Central memory CD4-positive, alpha-beta T cell (primary cell): Measurements from ENCODE around the gene NEK6.

Experiments used
- DNase-seq: peaks from one replicate; pipeline ENCODE4 v3.0.0; 2022

Gene NEK6

DNA sequence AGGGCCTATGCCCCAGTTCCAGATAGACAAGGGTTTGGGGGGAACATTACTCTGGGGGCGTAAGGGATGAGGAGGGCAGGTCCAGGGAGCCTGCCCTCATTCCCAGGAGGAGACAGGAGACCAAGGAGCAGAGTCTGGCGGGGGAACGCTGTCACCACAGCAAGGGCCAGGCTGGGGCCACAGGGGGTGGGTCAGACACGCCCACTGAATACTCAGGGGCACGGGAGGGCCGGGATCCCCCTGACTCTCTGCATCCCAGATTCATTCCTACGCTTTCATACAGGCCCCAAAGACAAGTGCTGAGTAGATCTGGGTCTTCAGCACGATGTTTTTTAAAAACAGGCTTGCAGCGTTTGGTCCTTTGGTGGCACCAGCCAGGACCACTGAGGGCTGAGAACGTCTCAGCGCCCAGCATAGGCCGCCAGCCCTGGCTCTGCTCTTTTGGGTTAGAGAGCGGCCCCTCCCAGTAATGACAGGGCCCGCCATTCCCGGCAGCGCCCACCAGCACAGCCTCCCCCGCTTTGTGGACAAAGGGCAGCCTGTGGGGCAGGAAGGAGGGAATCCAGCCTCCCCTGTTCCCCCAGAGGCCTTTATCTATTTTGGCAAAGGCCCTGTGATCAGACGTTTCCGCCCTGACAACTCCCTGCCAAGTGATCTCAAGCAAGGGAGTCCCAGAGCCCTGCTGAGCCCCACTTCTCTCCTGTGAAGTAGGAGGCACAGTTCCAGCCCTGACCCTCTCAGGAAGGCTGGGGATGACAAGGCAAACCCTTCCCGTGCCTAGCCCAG lies 24.9 kb downstream of the NEK6 start:
- DNase-seq: no peak

DNA sequence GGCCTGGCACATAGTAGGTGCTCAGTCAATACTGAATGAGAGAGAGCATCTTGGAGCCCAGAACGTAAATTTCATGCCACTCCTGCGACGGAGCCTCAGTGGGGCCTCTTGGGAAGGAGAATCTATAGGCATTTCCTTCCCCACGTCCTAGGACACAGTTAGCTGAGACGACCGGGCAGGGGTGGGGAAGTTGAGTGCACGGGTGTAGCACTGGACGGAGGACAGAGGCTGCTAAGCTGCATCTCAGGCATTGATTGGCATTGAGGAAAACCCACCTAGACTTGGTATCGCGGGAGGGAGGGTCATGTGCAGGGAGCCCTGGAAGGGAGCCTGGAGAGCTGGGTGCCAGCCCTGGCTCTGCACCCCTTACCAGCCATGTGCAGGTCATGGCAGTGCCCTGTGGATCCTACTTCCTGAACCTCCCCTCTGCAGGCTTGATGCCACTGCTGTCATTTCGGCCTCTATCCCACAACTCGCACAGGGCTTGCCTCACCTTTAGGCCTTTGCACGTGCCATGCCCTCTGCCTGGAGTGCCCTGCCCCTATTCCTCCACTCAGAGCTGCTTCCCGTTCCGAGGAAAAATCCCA lies 25.6 kb downstream of the NEK6 start:
- no peak for DNase-seq

DNA sequence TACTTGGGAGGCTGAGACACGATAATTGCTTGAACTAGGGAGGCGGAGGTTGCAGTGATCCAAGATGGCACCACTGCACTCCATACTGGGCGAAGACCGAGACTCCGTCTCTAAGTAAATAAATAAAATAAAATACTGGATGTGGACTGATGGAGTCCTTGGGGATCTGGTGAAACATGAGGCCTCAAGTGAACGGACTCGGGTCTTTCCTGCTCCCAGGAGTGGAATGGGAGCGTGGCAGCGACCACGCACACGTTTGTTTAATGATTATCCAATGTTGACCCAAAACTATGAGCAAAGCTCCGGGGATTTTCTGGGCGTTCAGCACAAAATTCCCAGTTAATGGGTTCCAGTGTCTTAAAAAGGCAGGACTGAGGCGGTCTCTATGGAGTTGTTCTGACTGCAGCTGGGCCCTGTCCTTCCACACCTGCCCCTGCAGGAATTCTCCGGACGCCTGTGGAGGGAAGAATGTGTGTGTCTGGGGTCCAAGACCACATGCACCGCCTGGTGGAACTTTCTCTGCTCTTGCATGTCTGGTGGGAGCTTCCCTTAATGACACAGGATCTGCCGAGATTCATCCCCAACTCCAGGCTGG lies 26.6 kb downstream of the NEK6 start:
- DNase-seq: no peak

DNA sequence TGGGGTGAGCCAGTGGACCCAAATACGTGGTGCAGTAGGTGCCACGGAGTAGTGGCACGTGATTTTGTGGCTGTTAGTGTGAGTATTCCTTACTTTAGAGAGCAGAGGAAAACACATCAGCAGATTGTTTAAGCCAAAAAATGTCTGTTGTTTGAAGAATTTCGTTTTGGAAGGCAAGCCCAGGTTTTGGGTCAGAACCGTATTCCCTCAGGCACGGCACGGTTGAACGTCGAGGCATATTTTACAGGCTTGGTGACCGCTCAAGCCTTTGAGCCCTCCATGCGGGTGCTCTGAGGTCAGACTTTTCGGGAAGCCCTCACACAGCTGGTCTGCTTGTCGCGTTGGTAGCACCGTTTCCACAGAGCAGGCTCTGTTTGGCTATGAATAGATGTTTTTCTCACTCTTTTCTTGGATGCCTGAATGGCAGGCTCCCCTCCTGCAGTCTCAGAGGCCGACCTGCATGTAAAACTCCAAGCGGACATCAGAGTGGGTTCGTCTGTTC lies 27.2 kb downstream of the NEK6 start:
- DNase-seq: no peak

DNA sequence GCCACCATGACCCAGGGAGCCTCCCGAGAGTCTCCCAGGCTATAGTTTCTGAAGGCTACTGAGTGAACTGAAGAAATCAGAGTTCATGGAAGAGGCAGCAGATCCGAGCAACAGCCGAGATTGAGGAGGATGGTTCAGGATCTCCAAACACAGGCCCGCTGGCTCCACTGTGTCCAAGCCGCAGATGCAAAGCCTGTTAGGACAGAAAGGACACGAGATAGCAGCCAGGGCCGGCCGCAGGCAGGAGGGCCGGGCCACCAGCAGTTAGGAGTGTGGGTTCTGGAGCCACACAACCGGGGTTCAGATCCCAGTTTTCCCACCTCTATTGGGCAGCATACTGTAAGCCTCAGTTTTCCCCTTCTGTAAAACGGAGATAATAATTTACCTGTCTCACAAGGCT lies 27.7 kb downstream of the NEK6 start:
- no peak for DNase-seq

DNA sequence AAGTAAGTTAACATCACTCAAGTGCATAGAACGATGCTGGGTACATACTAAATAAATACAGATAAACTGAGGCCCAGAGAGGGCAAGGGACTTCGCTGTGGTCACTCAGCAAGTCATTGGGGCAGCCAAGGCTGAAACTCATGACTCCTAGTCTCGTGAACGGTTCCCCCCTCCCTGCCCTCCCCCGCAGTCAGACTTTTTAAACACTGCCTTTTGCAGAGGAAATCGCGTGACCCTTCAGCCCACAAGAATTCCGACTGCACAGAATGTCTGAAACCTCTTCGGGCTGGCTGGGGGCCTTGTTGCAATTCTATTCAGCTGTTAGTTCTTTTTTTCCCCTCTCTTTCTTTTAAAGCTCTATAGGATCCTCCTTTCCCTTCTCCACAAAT lies 28.1 kb downstream of the NEK6 start:
- DNase-seq: no peak

DNA sequence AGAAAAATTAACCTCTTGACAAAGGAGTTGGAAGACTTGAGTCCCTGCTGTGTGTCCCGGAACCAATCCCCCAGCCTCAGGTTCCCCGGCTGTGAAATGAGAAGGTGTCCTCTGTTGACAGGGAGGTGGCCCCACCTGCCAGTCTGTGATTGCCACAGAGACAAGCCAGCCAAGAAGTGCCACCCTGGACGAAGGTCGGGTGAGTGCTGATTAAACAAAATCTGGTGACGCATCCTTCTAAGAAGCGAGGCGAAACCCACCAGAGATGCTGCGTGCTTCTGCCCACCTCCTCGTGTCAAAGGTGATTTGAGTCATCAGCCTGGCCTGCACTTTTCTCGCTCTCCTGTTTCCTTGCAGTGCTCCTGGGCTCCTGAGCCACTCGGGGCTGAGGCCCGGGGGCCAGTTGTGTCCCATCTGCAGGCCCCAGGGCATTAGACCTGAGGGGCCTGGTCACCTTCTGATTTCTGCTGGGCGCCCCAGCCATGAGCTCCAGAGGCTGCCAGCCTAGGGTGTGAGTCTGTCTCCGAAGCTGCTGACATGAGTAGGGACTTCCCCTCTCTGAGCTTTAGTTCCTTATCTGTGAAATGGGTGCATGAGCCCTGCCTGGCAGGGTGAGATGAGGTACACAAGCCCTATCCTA lies 28.7 kb downstream of the NEK6 start:
- no peak for DNase-seq

DNA sequence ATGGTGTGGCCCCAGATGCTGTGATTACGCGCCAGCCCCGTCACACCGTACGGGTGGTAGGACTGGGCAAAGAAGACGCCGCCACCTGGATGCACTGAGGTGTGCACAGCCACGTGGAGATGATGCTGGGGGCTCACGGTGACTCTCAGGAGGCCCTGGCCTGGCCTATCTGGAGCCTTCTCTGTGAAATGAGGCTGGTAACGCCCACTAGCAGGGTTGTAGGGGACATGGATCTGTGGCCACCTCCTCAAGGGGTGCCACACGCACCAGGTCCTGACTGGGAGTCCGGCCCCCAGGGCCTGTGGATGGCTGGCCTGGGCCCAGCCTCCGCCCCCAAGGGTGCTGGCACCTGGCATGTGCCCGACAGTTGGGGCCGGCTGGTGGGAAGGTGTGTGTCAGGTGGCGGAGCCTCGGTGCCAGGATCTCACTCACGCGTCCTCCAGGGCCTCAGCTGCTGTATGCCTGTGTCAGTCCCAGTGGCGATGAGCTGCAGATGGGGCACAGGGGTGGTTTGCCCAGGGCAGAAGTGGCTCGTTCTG lies 32.4 kb downstream of the NEK6 start:
- DNase-seq: no peak

DNA sequence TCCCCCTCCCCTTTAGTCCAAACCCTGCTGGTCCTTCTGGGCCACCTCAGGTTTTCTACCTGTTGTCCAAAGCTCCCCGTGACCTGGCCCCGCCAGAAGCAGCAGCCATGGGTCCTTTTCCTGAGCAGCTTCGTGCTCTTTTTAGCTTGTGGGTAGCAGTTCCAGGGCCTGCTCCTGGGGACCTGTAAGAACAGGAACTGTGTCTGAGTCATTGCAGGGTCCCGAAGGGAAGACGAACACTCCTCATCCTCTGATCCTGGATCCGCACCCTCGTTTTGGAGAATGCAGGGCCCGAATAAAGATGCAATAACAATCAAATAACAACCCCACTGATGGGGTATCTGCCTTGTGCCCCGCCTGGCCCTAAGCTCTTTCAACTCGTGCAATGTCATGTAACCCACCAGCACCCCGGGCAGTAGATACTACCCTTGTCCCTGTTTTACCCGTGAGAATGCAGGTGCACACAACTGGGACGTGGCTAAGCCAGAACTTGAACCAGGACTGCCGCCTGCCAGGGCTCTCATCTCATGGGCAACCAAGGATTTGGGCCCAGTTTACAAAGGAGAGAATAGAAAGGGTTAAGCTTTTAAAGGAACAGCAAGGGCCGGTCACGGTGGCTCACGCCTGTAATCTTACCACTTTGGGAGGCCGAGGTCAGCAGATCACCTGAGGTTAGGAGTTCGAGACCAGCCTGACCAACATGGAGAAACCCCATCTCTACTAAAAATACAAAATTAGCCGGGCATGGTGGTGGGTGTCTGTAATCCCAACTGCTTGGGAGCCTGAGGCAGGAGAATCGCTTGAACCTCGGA lies 33.2 kb downstream of the NEK6 start:
- no peak for DNase-seq

DNA sequence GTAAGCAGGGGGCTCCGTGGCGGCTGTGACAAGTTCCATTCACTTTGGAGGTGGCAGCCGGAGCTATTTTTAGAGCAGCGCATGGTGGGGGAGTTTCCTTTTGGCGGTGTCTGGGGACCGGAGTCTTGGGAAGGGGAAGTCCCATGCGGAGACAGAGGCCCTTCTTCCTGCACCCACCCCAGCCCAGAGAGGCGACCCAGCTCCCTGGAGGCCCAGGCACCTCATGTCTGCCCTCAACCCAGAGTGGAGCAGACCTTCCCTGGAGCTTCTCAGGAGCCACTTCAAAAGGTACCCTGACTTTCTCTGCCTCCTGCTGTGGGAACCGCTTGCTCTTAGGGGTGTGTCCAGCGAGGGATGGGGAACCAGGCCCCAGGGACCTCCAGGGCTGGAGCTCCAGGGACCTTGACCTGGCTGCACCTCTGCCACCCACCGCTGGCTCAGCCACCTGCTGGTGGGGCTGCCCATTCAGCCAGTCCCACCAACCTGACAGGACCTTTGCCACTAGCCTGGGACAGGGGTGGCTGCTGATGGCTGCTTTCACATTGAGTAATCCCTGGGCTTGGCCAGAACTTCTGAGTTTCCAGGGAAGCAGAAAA lies 34.1 kb downstream of the NEK6 start:
- DNase-seq: no peak

DNA sequence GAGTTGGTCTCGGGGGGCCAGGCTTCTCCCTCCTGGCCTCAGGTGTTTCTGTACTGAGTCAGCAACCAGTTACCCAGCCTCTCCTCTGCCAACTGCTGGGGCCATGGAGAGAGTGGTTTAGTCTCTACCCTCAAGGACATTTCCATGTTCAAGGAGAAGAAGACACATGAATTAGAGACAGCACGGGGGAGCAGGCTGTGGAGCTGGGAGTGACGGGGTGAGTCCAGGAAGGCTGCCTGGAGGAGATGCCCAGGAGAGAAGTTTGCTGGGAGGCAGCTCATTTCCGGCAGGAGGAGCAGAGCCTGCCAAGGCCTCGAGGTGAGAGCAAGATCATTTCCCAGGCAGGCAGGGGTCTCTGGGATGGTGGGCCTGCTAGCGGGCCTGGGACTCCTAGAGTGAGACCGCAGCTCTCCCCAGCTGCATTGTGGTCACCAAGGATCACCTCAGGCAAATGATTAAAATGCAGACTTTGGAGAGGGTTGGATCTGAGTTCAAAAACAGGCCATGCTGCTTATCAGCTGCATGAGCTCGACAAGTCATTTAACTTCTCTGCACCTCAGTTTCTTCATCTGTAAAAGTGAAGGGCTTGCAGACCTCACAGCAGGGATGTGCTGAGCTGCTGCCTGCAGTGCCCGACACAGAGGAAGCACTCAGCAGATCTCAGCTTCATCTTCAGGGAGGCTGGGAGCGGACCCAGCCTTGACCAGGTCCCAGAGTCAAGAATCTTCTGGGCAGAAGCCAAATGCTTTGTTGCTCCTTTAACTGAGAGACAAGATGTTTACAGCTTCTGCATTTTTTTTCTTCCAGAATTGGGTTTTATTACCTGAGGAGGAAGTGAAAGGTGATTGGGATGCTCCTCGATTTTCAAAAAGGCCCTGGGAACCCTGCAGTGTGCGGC lies 35.2 kb downstream of the NEK6 start:
- DNase-seq: no peak

DNA sequence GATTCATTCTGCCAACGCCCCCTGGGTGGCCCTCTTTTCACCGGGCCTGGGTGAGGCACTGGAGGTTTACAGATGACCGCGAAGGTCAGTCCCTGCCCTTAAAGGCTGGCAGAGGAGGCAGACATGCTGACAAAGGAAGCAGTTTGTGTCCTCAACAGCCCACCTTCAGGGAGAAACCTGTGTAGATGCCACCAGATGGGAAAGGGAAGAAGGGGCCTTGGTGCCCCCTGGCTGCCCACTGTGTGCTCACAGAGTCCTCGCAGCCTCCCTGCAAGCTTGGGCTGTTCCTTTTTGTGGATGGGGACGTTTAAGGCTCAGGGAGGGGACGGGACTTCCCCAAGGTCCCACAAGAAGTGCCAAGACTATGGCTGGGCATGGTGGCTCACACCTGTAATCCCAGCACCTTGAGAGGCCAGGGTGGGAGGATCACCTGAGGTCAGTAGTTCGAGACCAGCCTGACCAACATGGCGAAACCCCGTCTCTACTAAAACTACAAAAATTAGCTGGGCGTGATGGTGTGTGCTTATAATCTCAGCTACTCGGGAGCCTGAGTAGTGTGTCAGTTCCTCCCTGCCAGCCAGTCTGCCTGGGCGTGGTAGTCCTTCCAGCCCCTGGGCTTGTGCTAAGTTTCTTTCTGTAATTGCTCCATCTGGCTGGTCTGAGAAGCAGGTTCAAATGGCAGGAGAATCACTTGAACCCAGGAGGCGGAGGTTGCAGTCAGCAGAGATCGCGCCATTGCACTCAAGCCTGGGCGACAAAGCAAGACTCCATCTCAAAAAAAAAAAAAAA lies 36.2 kb downstream of the NEK6 start:
- DNase-seq: no peak

DNA sequence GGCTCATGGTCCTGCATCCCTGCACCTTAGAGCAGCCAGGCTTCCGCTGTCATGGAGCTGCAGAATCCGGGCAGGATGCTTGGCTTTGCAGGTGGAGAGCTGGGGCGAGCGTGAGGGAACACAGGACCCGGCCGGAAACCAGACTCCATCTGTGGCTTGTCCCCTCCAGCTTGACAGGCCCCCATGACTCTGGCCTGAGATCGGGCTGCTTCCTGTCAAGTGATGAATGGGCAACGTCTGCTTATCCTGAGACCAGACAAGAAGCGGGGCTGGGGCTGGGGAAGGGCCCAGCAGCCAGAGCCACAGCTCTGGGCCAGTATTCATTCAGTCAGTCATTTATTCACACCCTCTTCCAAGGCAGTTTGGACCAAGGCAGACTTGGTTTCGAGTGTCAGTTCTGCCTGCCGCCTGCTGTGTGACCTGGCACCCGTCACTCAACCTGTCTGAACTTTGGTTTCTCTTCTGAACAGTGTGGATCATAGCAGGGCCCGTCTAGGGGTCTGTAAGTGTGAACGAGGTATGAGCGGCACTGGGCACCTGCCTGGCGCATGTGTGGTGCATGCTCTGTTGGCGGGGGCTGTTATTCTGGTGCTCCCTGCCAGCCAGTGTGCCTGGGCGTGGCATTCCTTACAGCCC lies 37.5 kb downstream of the NEK6 start:
- DNase-seq: no peak

DNA sequence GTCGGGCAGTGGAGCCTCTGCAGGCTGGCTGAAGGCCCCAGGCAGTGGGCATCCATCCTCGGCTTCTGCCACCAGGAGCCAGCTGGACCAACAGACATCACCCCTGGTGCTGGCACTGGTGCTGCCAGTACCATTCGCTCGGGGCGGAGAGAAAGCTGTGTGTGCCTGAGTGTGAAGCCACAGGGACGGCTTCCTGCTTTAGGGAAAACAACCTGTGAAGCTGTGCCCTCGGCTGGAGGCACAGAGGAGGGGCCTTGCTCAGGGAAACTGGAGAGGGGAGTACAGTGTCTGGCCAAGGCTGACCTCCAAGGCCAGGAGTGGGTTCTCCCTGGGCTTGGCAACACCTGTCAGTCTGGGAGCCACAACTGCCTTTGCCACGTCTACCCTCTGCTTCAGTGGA lies 38.3 kb downstream of the NEK6 start:
- DNase-seq: no peak

DNA sequence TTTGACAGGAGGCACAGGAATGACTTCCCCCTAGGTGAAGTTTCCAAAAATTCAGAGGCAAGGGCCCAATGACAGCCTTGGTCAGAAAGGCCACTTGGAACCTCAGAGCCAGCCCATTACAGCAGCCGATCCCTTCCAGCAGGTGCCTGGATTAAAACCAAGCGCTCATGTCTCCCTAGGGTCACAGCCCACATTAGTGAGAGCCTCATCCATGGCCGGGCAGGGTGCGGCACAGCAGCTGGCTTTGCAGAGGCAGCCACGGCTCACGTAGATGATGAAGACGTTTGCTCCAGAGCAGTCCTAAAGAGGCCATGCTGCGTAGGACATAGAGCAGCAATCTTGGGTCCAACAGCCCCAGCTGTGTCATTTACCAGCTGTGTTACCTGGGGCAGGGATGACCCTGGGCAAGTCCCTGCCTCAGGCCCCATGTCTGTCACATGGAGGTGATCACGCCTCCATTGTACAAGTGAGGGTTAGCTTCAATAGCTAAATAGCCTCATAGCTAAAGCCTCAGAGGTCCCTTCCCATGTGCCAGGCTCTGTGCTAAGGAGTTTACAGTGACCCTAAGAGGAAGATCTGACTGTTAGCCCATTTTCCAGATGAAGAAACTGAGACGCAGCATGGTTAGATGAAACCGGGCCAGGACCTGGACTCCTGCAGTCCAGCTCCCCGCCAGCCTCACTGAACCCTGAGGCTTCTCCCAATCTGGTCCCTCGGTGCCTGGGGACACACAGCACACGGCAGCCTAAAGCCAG lies 39.2 kb downstream of the NEK6 start:
- DNase-seq: no peak

DNA sequence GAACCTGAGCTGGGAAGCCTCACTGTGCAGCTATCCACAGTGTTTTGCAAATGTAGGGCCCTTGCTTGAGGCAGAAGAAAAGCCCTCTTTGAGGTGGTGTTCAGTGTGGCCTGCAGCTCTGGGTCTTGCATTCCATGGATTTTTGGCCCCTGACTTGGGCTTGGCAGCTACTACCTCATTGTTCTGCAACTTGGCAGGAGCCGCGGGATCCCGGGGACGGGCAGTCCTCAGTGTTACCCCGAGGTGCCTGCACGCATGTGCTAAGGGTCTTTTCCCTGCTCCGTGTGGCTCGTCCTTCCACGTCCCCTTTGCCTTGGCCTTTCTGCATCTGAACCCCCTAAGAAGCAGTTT lies 39.8 kb downstream of the NEK6 start:
- DNase-seq: no peak

DNA sequence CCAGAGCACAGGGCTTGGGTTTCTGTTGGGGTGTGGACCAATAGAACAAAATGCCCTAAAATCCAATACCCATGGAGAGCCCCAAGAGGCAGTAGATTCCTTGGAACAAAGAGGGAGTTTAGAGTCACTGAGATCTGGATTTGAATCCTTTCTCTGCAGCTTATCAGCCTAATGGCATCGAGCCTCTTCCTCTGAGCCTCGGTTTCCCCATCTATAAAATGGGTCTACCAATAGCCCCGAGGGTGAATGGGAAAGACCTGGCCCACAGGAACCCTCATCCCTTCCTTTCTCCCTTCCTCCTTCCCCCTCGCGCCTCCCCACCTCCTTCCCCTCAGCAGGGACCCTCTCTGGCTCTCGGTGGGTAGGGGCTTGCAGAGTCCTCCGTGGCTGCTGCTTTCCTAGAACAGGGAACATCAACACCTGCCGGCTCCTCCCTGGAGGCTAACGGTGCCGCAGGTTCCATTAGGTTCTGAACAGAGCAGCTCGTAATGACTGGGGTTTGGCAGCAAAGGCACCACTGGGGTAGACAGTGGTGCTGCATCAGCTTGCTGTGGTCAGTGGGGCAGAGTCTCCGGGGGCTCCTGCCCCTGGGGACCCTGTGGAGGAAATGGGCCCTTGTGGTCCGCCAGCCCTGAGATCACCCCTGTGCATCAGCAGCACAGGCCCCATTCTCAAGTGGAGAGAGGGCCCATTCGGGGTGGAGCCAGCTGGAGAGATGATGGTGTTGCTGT lies 40.3 kb downstream of the NEK6 start:
- no peak for DNase-seq

DNA sequence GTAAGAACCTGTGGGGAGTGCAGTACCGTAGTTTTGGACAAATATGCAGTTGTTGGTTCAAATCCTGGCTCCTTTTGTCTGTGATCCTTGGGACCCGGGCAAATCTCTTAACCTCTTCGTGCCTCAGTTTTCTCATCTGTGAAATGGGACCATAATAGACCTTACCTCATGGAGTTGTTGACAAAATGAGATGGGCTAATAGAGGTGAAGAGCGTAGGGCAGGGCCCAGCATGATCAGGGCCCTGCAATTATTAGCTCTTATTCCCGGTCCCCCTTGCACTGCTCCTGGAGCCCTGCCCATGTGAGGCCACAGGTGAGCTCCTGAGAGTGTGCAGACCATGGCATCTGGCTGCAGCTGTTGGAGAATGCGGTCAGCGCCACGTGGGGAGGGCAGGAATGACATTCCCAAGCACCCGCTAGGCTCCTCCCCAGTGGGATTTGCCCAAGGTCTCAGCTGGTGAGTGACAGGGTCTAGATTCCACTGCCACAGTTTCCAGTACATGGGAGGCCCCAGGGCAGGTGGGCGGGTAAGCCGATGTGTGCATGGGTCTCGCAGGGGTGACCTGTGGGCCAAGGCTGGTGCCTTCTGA lies 41.0 kb downstream of the NEK6 start:
- DNase-seq: no peak
